Endothelial cell of hepatic sinusoid (primary cell): ENCODE measurements around the gene GZF1.
"Not testable (repeated sequence)": the region's sequence is repeated elsewhere in the genome, so short reads cannot be mapped to it uniquely, and the experiment has no call there.

Experiments used
- in situ Hi-C: cut with HindIII; loops from 2 replicates; pipeline ENCODE4 v1.10.0; 2017; ENCODE audit warnings: low sequenced_read_pairs

The GZF1 gene

DNA sequence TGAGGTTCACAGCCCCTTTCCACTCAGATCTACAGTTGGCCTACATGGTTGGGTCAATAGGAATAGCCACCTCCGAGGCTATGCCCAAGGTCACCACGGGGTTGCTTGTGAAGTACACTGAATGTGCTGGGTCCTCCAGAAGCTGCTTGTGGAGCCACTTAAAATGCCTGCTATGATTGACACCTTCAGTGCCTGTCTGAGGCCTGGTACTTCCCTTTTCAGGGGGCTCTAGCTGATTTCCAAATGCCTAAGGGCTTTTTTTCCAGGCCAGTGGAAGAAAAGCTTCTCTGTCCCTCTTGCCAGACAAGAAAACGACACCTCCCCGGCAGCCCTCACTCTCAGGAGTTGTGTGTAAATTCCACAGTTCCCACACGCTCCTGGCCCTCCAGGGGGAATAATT is 17.6 kb upstream of the GZF1 start:
- in situ Hi-C loops: no loop called here

DNA sequence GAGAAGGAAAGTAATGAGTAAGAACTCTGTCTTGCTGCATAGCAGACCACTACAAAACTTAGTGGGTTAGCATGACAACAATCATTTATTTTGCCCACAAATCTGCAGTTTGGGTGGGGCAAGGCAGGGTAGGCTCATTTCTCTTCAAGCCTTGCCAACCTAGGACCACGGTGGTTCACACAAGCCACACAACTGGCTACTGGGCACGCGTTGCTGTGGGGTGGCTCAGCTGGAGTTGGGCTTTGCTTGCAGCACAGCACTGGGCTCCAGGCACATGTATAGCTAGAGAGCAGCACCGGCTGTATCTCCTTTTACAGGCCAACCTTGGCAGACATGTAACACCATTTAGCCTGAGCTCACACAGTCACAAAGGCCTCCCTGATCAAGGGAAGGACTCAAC is 16.0 kb upstream of the GZF1 start:
- in situ Hi-C loops: no loop called here

- in situ Hi-C loops: no loop called here
These were observed 14.2 kb upstream of the GZF1 start for GRCh38 chr20:23347791-23348190.

GRCh38 chr20:23348510-23348909 is 13.5 kb upstream of the GZF1 start:
- in situ Hi-C loops: not testable (repeated sequence)

- in situ Hi-C loops: no loop called here
These were observed 12.4 kb upstream of the GZF1 start for GRCh38 chr20:23349338-23350195.

DNA sequence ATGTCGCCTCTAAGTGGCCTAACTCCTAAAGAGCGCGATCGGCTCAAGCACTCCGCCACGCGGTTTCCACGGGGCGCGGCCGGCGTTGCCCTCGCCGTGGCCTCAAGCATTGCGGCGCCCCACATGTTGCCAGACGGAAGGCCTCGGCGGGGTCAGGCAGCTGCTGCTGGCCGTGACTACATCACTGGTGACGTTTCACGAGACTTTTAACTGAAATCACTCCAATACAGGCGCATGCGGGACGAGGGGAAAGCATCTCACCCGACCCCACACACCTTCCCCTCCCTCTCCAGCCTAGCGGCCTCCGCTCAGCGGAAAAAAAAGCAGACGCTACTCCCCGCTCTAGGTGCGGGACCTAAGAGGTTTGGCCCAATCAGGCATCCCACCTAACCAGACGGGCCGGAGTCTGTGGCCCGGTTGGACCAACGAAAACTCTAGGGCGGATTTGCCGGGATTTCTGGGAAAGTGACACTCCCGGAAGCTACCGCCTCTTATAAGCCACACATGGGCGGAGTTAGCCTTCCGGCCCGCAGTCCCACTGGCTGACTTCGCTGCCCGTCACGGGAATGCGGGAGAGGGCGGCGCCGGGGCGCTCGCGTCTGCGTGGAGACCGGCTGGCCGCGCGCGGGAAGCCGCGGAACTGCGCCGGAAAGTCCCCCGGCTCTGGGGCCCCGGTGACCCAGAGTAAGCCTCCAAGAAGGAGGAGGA is 11.6 kb upstream of the GZF1 start, which contains the start of gene NXT1:
Gene NXT1 (plus strand): TSS at position 596 of the 708 bp plus-strand sequence. CDS start 3,251 bp downstream, outside the sequence.
- in situ Hi-C loops: no loop called here

DNA sequence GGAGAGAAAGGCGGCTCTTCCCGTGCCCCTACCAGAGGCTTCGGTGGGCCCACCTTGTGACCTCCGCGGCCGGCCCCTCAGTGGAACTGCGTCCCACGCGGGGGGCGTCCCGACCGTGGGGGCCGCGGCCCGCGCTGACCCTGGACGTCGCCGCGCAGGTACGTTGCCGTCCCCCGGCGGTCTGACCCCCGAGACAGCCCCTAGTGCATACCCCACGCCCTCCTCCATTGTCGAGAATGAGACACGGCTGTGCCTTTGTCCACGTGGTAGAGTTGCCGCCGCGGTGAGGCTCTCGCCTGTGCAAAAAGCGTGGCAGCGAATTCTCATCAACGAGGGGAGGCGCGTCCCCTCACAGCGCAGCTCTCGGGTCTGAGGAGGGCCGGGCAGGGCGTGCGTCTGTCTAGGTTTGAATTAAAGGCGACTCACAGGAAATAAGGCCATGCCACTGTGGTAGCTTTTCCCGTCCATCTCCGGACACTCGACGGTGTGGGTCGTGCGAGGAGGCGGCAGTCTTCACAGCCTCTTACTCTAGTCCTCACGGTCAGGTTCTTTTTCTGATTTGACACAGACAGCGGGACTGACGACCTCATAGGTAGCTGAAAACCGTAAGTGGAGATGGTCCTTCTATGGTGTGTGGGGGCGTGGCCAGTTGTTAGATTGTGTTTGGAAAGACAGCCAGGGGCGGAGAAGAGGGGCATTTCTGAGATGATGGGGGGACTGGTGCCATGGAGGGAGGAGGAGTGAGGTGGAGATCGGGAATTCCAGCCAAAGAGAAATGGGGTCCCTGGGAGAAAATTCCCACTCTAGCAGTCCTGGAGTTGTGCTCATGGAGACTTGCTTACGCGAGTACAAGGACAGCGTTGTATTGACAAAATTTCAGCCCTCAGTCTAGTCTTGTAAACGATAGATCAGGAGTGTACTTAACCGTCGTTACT is 10.8 kb upstream of the GZF1 start:
- in situ Hi-C loops: no loop called here

DNA sequence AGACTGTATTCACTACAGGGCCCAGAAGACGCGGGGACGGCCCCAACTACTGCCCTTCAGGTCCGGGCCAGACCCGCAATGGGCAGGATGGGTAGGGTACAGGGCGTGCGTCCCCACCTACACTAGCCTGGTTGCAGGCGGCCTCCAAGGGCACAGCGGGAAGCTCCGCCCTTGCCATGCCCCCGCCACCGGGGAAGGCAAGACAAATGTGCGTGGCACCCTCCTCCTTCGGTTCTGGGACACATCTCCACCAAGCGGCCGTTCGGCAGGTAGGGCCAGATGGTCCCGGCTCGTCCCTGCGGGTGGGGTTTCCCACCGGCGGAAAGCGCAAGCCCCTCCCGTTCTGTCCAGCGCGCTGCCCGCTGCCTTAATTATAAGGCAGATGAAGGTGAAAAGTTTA is 5.8 kb upstream of the GZF1 start:
- in situ Hi-C loops: no loop called here

GRCh38 chr20:23357767-23358562 is 4.0 kb upstream of the GZF1 start:
- in situ Hi-C loops: no loop called here

DNA sequence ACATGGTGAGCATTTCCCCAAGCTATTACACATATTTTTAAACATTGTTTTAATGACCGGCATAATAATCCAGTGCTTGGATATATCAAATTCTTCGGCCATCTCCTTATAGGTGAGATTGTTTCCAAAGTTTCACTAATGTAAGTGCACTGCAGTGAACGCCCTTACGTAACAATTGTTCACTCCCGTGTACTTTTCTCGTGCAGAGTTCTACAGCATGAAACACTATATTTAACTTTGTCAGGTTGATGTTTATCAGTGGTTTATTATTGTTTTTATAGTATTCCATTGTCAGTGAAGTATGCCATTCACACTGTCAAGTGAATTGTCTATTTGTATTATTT is 3.4 kb upstream of the GZF1 start:
- in situ Hi-C loops: no loop called here

DNA sequence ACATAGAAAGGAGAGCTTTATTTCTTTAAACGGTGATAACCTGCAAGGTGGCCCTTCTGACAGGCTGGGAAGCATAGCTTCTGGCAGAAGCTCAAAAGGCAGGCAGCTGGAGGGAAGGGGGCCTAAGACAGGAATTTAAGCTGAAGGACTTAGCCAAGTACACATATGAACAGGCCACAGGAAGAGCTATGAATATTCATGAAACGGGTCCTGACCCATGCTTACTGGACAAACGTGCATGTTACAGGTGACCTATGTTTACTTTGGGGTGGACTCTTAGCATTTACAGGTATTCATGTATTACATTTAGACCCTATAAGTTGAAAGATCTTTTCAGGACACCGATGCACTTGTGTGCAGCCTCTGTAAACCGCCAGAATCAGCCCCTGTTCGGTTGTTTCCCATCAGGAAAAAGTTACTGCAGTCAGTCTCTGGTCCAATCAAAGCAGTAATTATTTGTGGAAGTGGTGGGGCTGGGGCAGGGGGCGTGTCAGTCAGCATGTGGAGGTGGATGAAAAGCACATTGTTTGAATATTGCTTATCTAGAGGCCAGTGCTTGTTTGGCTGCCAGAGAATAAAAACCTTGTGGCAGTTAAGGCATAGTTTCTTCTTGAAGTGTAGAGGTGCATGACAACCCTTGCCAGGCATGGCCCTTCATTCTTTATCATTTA is 2.9 kb upstream of the GZF1 start:
- in situ Hi-C loops: no loop called here

DNA sequence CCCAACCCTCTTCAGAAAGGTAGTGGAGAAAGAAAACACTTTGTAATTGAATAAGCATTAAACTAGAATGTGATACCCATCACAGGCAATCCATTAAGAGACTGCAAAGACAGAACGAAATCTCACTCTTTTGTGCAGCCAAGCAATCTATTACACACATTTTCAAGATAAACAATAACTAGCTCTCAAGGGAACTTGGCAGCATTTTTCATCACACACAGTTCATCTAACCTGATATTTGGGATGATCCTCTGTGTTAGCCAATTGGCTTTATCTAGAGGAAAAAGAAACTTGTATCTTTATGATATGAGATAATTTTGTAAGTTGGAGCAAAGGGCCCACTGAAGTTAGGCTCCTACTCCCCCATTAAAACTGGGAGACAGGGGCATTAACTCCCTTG is 1.5 kb upstream of the GZF1 start:
- in situ Hi-C loops: no loop called here

- in situ Hi-C loops: no loop called here
These were observed 885 bp upstream of the GZF1 start for GRCh38 chr20:23361119-23361475.

- in situ Hi-C loops: no loop called here
These were observed 642 bp downstream of the GZF1 start for GRCh38 chr20:23362392-23363256.

- in situ Hi-C loops: no loop called here
These were observed 1.3 kb downstream of the GZF1 start for GRCh38 chr20:23363257-23363649.

DNA sequence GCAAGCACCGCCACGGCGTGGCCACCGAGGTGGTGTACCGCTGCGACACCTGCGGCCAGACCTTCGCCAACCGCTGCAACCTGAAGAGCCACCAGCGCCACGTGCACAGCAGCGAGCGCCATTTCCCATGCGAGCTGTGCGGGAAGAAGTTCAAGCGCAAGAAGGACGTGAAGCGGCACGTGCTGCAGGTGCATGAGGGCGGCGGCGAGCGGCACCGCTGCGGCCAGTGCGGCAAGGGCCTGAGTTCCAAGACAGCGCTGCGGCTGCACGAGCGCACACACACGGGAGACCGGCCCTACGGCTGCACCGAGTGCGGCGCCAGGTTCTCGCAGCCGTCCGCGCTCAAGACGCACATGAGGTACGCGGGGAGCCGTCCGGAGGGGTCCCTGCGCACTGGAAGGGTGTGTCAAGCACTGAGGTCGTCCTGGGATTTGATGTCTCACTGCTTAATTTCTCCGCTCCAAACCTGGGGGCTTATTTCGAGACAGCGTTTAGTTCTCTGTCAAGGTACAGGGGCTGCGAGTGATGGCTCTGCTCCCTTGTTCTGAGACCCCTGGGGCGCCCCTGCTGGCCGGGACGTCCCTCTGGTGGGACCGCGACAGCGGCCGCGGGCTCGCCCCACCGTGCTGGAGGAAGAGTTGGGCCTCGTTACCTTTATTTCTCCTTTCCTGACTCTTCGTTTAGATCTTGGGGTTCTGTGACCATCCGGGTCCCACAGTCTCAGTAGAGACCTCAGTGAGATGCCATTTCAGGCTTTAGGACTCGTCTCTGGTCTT is 3.6 kb downstream of the GZF1 start:
- in situ Hi-C loops: no loop called here

DNA sequence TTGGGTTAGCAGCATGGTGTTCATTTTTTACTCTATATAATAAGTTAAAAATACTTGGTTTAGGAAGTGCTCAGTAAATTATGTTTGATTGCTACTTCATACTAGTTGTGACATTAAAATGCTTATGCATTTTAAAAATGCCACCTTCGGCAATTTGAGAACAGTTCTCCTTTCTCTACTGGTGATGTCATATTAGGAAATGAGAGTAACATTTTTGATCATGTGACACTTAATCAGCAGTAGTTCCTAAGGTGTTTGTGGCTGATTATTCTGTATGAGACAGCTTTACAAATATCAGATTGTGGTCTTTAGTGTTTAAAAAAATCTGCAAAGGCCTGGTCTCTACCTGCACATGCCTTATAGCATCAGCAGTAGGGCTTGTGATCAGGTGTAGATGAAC is 4.4 kb downstream of the GZF1 start:
- in situ Hi-C loops: no loop called here

- in situ Hi-C loops: no loop called here
These were observed 5.8 kb downstream of the GZF1 start for GRCh38 chr20:23367770-23368169.
